OCI-LY7 (cell line): Measurements from ENCODE around the gene GPS2.

ENCODE experiments used
- CTCF ChIP-seq: fragments of 200-600 bp; sonication (generic); conservative IDR thresholded peaks from 2 replicates; pipeline ENCODE4 v1.5.1; 2014; ENCODE audit warnings: mild to moderate bottlenecking, antibody characterized with exemption, low read length, moderate library complexity, mixed read lengths
- EZH2phosphoT487 ChIP-seq: fragments of 200-600 bp; sonication (generic); IDR thresholded peaks from 2 replicates; pipeline ENCODE4 v1.6.1; 2018; ENCODE audit warnings: low read depth, borderline replicate concordance, mild to moderate bottlenecking, mixed run types, antibody characterized with exemption, low read length, moderate library complexity, mixed read lengths

- no peak for TF ChIP-seq CTCF
- no peak for TF ChIP-seq EZH2phosphoT487
These were observed 6.3 kb downstream of the GPS2 start for GRCh38 chr17:7308625-7309433.
